Measurements from ENCODE around the gene ELMOD3.
"Not testable (repeated sequence)": the region's sequence is repeated elsewhere in the genome, so short reads cannot be mapped to it uniquely, and the experiment has no call there.

ELMOD3 gene

GRCh38 chr2:85377083-85377482 is 22.5 kb downstream of the ELMOD3 start:
- H3K79me1 ChIP-seq (replicated peaks; ENCODE audit: low read length, poor library complexity, severe bottlenecking): no peaks in the 10 kb centered on the region
- DNase-seq: no peak
- H3K4me3 ChIP-seq (ENCODE audit: insufficient read depth in 1 of 2, low read depth in 1 of 2, low read length in 2 of 2): peak overlapping the region in 1 of 2 experiments; percentile 45
- no peak overlapping the region for H2AK5ac ChIP-seq (ENCODE audit: low read length, severe bottlenecking)
- H3K36me3 ChIP-seq (ENCODE audit: control insufficient read depth in 1 of 2, insufficient read depth in 2 of 2, low read depth in 1 of 2, low read length in 2 of 2): peaks cover 13 to 49% of the 10 kb centered on the region in 2 experiments
- H3K4ac ChIP-seq (ENCODE audit: low read depth in 1 of 2, low read length in 2 of 2): no peak overlapping the region
- no peak overlapping the region for H2BK12ac ChIP-seq (ENCODE audit: low read length in 2 of 2)
- WGBS: 96% methylated on average over 11 of the region's 11 CpGs
- no peak overlapping the region for H4K91ac ChIP-seq (ENCODE audit: low read length)
- no peak overlapping the region for H4K8ac ChIP-seq (ENCODE audit: low read length)
- H3K23ac ChIP-seq (ENCODE audit: low read length in 2 of 2): no peak overlapping the region
- no peak overlapping the region for H2BK120ac ChIP-seq (ENCODE audit: low read depth, low read length)
- no peak overlapping the region for H3K14ac ChIP-seq (ENCODE audit: low read length in 2 of 2)
- H2BK15ac ChIP-seq (ENCODE audit: low read depth, poor library complexity, severe bottlenecking): no peak overlapping the region
- H3K27me3 ChIP-seq (ENCODE audit: control insufficient read depth in 1 of 2, insufficient read depth in 1 of 2, low read length in 2 of 2): no peaks in the 10 kb centered on the region
- H2AFZ ChIP-seq (ENCODE audit: low read depth, low read length): no peak overlapping the region
- H3K4me1 ChIP-seq (ENCODE audit: control insufficient read depth, insufficient read depth, low read depth, low read length): no peaks in the 10 kb centered on the region
- peak overlapping the region; percentile 30 for H3K9ac ChIP-seq (ENCODE audit: low read length)
- H3K4me2 ChIP-seq (ENCODE audit: low read length, poor library complexity, severe bottlenecking): no peak overlapping the region
- no peak overlapping the region for H3K18ac ChIP-seq (ENCODE audit: low read depth in 1 of 2, low read length in 2 of 2)
- peaks cover 8% of the 10 kb centered on the region for H3K9me3 ChIP-seq (ENCODE audit: control insufficient read depth, low read length)
- H3K27ac ChIP-seq (ENCODE audit: low read length, poor library complexity, severe bottlenecking): no peak overlapping the region
- no peak overlapping the region for H2BK5ac ChIP-seq (ENCODE audit: low read depth, low read length, poor library complexity, severe bottlenecking)

GRCh38 chr2:85378257-85378656 is 23.7 kb downstream of the ELMOD3 start:
- Histone ChIP-seq H3K9ac (ENCODE audit: low read length) (no peak overlapping the region), H3K27me3 (ENCODE audit: control insufficient read depth in 1 of 2, insufficient read depth in 1 of 2, low read length in 2 of 2) (no peaks in the 10 kb centered on the region), H3K79me1 (replicated peaks; ENCODE audit: low read length, poor library complexity, severe bottlenecking) (no peaks in the 10 kb centered on the region)

GRCh38 chr2:85380048-85380447 is 25.5 kb downstream of the ELMOD3 start:
- Histone ChIP-seq H3K18ac (ENCODE audit: low read depth in 1 of 2, low read length in 2 of 2) (no peak overlapping the region), H3K36me3 (ENCODE audit: control insufficient read depth in 1 of 2, insufficient read depth in 2 of 2, low read depth in 1 of 2, low read length in 2 of 2) (peaks cover 23 to 60% of the 10 kb centered on the region in 2 experiments), H2AFZ (ENCODE audit: low read depth, low read length) (no peak overlapping the region), H3K4me2 (ENCODE audit: low read length, poor library complexity, severe bottlenecking) (no peak overlapping the region), H3K4me3 (ENCODE audit: insufficient read depth in 1 of 2, low read depth in 1 of 2, low read length in 2 of 2) (no peak overlapping the region), H3K14ac (ENCODE audit: low read length in 2 of 2) (no peak overlapping the region), H3K79me1 (replicated peaks; ENCODE audit: low read length, poor library complexity, severe bottlenecking) (no peaks in the 10 kb centered on the region), H2BK15ac (ENCODE audit: low read depth, poor library complexity, severe bottlenecking) (no peak overlapping the region), H3K27me3 (ENCODE audit: control insufficient read depth in 1 of 2, insufficient read depth in 1 of 2, low read length in 2 of 2) (no peaks in the 10 kb centered on the region), H3K9me3 (ENCODE audit: control insufficient read depth, low read length) (peaks cover 8% of the 10 kb centered on the region), H3K4me1 (ENCODE audit: control insufficient read depth, insufficient read depth, low read depth, low read length) (no peaks in the 10 kb centered on the region), H2AK5ac (ENCODE audit: low read length, severe bottlenecking) (no peak overlapping the region), H4K91ac (ENCODE audit: low read length) (no peak overlapping the region), H3K9ac (ENCODE audit: low read length) (no peak overlapping the region), H3K27ac (ENCODE audit: low read length, poor library complexity, severe bottlenecking) (no peak overlapping the region), H3K23ac (ENCODE audit: low read length in 2 of 2) (no peak overlapping the region), H4K8ac (ENCODE audit: low read length) (no peak overlapping the region), H3K4ac (ENCODE audit: low read depth in 1 of 2, low read length in 2 of 2) (no peak overlapping the region), H2BK5ac (ENCODE audit: low read depth, low read length, poor library complexity, severe bottlenecking) (no peak overlapping the region), H2BK120ac (ENCODE audit: low read depth, low read length) (no peak overlapping the region), H2BK12ac (ENCODE audit: low read length in 2 of 2) (no peak overlapping the region)
- WGBS: 100% methylated on average over 1 of the region's 1 CpG
- DNase-seq: no peak

More at GRCh38 chr2:85378257-85378656, 23.7 kb downstream of the ELMOD3 start:
- no peak overlapping the region for H3K27ac ChIP-seq (ENCODE audit: low read length, poor library complexity, severe bottlenecking)
- no peak overlapping the region for H4K91ac ChIP-seq (ENCODE audit: low read length)
- no peak overlapping the region for H3K4me2 ChIP-seq (ENCODE audit: low read length, poor library complexity, severe bottlenecking)
- no peak overlapping the region for H2AK5ac ChIP-seq (ENCODE audit: low read length, severe bottlenecking)
- no peak overlapping the region for H4K8ac ChIP-seq (ENCODE audit: low read length)
- peaks cover 8% of the 10 kb centered on the region for H3K9me3 ChIP-seq (ENCODE audit: control insufficient read depth, low read length)
- H3K36me3 ChIP-seq (ENCODE audit: control insufficient read depth in 1 of 2, insufficient read depth in 2 of 2, low read depth in 1 of 2, low read length in 2 of 2): peaks cover 18 to 46% of the 10 kb centered on the region in 2 experiments
- no peak overlapping the region for H2BK12ac ChIP-seq (ENCODE audit: low read length in 2 of 2)
- H3K18ac ChIP-seq (ENCODE audit: low read depth in 1 of 2, low read length in 2 of 2): no peak overlapping the region
- H3K4ac ChIP-seq (ENCODE audit: low read depth in 1 of 2, low read length in 2 of 2): no peak overlapping the region
- no peak overlapping the region for H3K14ac ChIP-seq (ENCODE audit: low read length in 2 of 2)
- H2BK5ac ChIP-seq (ENCODE audit: low read depth, low read length, poor library complexity, severe bottlenecking): no peak overlapping the region
- H3K23ac ChIP-seq (ENCODE audit: low read length in 2 of 2): no peak overlapping the region
- H3K4me3 ChIP-seq (ENCODE audit: insufficient read depth in 1 of 2, low read depth in 1 of 2, low read length in 2 of 2): no peak overlapping the region
- no peak overlapping the region for H2BK15ac ChIP-seq (ENCODE audit: low read depth, poor library complexity, severe bottlenecking)
- no peak overlapping the region for H2BK120ac ChIP-seq (ENCODE audit: low read depth, low read length)
- no peak for DNase-seq
- no peaks in the 10 kb centered on the region for H3K4me1 ChIP-seq (ENCODE audit: control insufficient read depth, insufficient read depth, low read depth, low read length)
- WGBS: 99% methylated on average over 5 of the region's 5 CpGs
- H2AFZ ChIP-seq (ENCODE audit: low read depth, low read length): no peak overlapping the region

- H3K36me3 ChIP-seq (ENCODE audit: control insufficient read depth in 1 of 2, insufficient read depth in 2 of 2, low read depth in 1 of 2, low read length in 2 of 2): peaks cover 26 to 74% of the 10 kb centered on the region in 2 experiments
- H3K79me1 ChIP-seq (replicated peaks; ENCODE audit: low read length, poor library complexity, severe bottlenecking); H3K23ac ChIP-seq (ENCODE audit: low read length in 2 of 2); H3K27ac ChIP-seq (ENCODE audit: low read length, poor library complexity, severe bottlenecking); H3K4me3 ChIP-seq (ENCODE audit: insufficient read depth in 1 of 2, low read depth in 1 of 2, low read length in 2 of 2); H2AFZ ChIP-seq (ENCODE audit: low read depth, low read length); H3K9me3 ChIP-seq (ENCODE audit: control insufficient read depth, low read length); H2BK15ac ChIP-seq (ENCODE audit: low read depth, poor library complexity, severe bottlenecking); H2AK5ac ChIP-seq (ENCODE audit: low read length, severe bottlenecking); H3K14ac ChIP-seq (ENCODE audit: low read length in 2 of 2); H4K91ac ChIP-seq (ENCODE audit: low read length); H2BK5ac ChIP-seq (ENCODE audit: low read depth, low read length, poor library complexity, severe bottlenecking); H4K8ac ChIP-seq (ENCODE audit: low read length); H2BK12ac ChIP-seq (ENCODE audit: low read length in 2 of 2); H3K4me2 ChIP-seq (ENCODE audit: low read length, poor library complexity, severe bottlenecking); H3K9ac ChIP-seq (ENCODE audit: low read length); H3K18ac ChIP-seq (ENCODE audit: low read depth in 1 of 2, low read length in 2 of 2); H3K4ac ChIP-seq (ENCODE audit: low read depth in 1 of 2, low read length in 2 of 2); H2BK120ac ChIP-seq (ENCODE audit: low read depth, low read length); H3K4me1 ChIP-seq (ENCODE audit: control insufficient read depth, insufficient read depth, low read depth, low read length); H3K27me3 ChIP-seq (ENCODE audit: control insufficient read depth in 1 of 2, insufficient read depth in 1 of 2, low read length in 2 of 2); DNase-seq: not testable (repeated sequence)
- WGBS: 97% methylated on average over 3 of the region's 5 CpGs
Observed at GRCh38 chr2:85383151-85383550, 28.6 kb downstream of the ELMOD3 start.
